ENCODE data around the gene BATF.

- TF ChIP-seq EZH2 (IDR thresholded peaks at IDR 0.05; ENCODE audit: low read depth) (no peak), CTCF (conservative IDR thresholded peaks at IDR 0.05) (no peak)
Measured at GRCh38 chr14:75487155-75487671, 35.1 kb upstream of the BATF start.
